G401.6 (cell line): ENCODE results near the gene SAV1.
A peak's percentile ranks its signal among the peaks of the same experiment; 100 is the strongest.
"Not testable (repeated sequence)": the region's sequence is repeated elsewhere in the genome, so short reads cannot be mapped to it uniquely, and the experiment has no call there.

Source experiments
- FAIRE-seq: peaks from 2 replicates; lab custom pipeline; 2012; peaks lifted over from hg19 to GRCh38; lab: Jason Lieb, UNC

SAV1 gene

GRCh38 chr14:50665300-50665699 is 2.8 kb downstream of the SAV1 start:
- not testable (repeated sequence) for FAIRE-seq

- FAIRE-seq: not testable (repeated sequence)
Observed at GRCh38 chr14:50664579-50664978, 3.5 kb downstream of the SAV1 start.

- FAIRE-seq: no peak
Observed at GRCh38 chr14:50659327-50659974, 8.7 kb downstream of the SAV1 start.

- no peak for FAIRE-seq
Observed at GRCh38 chr14:50658203-50658602, 9.9 kb downstream of the SAV1 start.

- FAIRE-seq: no peak
Observed at GRCh38 chr14:50657753-50658152, 10.4 kb downstream of the SAV1 start.

- no peak for FAIRE-seq
Observed at GRCh38 chr14:50656776-50657175, 11.3 kb downstream of the SAV1 start.

- FAIRE-seq: no peak
Observed at GRCh38 chr14:50649691-50650090, 18.4 kb downstream of the SAV1 start.

GRCh38 chr14:50647753-50648152 is 20.4 kb downstream of the SAV1 start:
- no peak for FAIRE-seq

GRCh38 chr14:50647282-50647681 is 20.8 kb downstream of the SAV1 start:
- no peak for FAIRE-seq

- FAIRE-seq: no peak
Observed at GRCh38 chr14:50635141-50635540, 33.0 kb downstream of the SAV1 start.

- FAIRE-seq: no peak
Observed at GRCh38 chr14:50633954-50634353, 34.2 kb downstream of the SAV1 start.

- no peak for FAIRE-seq
Observed at GRCh38 chr14:50631408-50631821, 36.7 kb downstream of the SAV1 start.

- FAIRE-seq: not testable (repeated sequence)
Observed at GRCh38 chr14:50624947-50625346, 43.2 kb downstream of the SAV1 start.

GRCh38 chr14:50624447-50624846 is 43.7 kb downstream of the SAV1 start:
- no peak for FAIRE-seq

GRCh38 chr14:50622978-50623377 is 45.1 kb downstream of the SAV1 start:
- FAIRE-seq: no peak

GRCh38 chr14:50620341-50620740 is 47.8 kb downstream of the SAV1 start:
- FAIRE-seq: no peak

- FAIRE-seq: peak; percentile 83
Observed at GRCh38 chr14:50619569-50620141, 48.5 kb downstream of the SAV1 start.

GRCh38 chr14:50616275-50616674 is 51.8 kb downstream of the SAV1 start:
- FAIRE-seq: no peak

GRCh38 chr14:50615552-50615951 is 52.6 kb downstream of the SAV1 start:
- no peak for FAIRE-seq

- no peak for FAIRE-seq
Observed at GRCh38 chr14:50615056-50615455, 53.0 kb downstream of the SAV1 start.

- no peak for FAIRE-seq
Observed at GRCh38 chr14:50612806-50613205, 55.3 kb downstream of the SAV1 start.

GRCh38 chr14:50610465-50610864 is 57.6 kb downstream of the SAV1 start:
- FAIRE-seq: no peak

- no peak for FAIRE-seq
Observed at GRCh38 chr14:50608302-50608851, 59.7 kb downstream of the SAV1 start.

GRCh38 chr14:50607761-50608160 is 60.3 kb downstream of the SAV1 start:
- no peak for FAIRE-seq
